MM.1S (cell line): ENCODE data around the gene MAGI1.

Experiments used
- DNase-seq: peaks from one replicate; pipeline ENCODE4 v3.0.0-alpha.2; 2015
- H2AFZ ChIP-seq: fragments of 300-600 bp; sonication (generic); 2 replicates; pipeline ENCODE4 v1.6.0; 2016; ENCODE audit warnings: antibody characterized with exemption, low read length
- H3F3A ChIP-seq: fragments of 300-600 bp; sonication (generic); 2 replicates; pipeline ENCODE4 v1.6.1; 2016; ENCODE audit warnings: mild to moderate bottlenecking, antibody characterized with exemption, low read length, moderate library complexity, mixed read lengths; ENCODE audit not compliant: insufficient read depth
- H3K27ac ChIP-seq: fragments of 300-600 bp; sonication (generic); 2 replicates; pipeline ENCODE4 v1.5.1; 2016; ENCODE audit warnings: mild to moderate bottlenecking, low read length
- H3K27me3 ChIP-seq: fragments of 300-600 bp; sonication (generic); replicated peaks from 2 replicates; pipeline ENCODE4 v1.6.0; 2016; ENCODE audit warnings: low read length; ENCODE audit not compliant: insufficient read depth
- H3K36me3 ChIP-seq: fragments of 300-600 bp; sonication (generic); replicated peaks from 2 replicates; pipeline ENCODE4 v1.6.1; 2016; ENCODE audit warnings: mild to moderate bottlenecking, low read length, mixed read lengths; ENCODE audit not compliant: insufficient read depth
- H3K4me1 ChIP-seq: fragments of 300-600 bp; sonication (generic); 2 replicates; pipeline ENCODE4 v1.6.1; 2016; ENCODE audit warnings: low read length, mixed read lengths
- H3K4me2 ChIP-seq: fragments of 300-600 bp; sonication (generic); 2 replicates; pipeline ENCODE4 v1.6.0; 2016; ENCODE audit warnings: low read depth, low read length
- H3K4me3 ChIP-seq: fragments of 300-600 bp; sonication (generic); 2 replicates; pipeline ENCODE4 v1.5.1; 2016; ENCODE audit warnings: low read length, mixed read lengths
- H3K79me2 ChIP-seq: fragments of 300-600 bp; sonication (generic); 2 replicates; pipeline ENCODE4 v1.6.1; 2016; ENCODE audit warnings: mixed run types, low read length, mixed read lengths
- H3K9ac ChIP-seq: fragments of 300-600 bp; sonication (generic); 2 replicates; pipeline ENCODE4 v1.6.1; 2016; ENCODE audit warnings: low read length, mixed read lengths
- H3K9me2 ChIP-seq: fragments of 300-600 bp; sonication (generic); replicated peaks from 2 replicates; pipeline ENCODE4 v1.6.1; 2016; ENCODE audit warnings: mild to moderate bottlenecking, low read length, mixed read lengths; ENCODE audit not compliant: insufficient read depth
- H3K9me3 ChIP-seq: fragments of 300-600 bp; sonication (generic); replicated peaks from 2 replicates; pipeline ENCODE4 v1.6.1; 2016; ENCODE audit warnings: mild to moderate bottlenecking, low read length, mixed read lengths; ENCODE audit not compliant: insufficient read depth
- H4K20me1 ChIP-seq: fragments of 300-600 bp; sonication (generic); 2 replicates; pipeline ENCODE4 v1.6.1; 2016; ENCODE audit warnings: mild to moderate bottlenecking, low read length, moderate library complexity, mixed read lengths; ENCODE audit not compliant: insufficient read depth
- EZH2 ChIP-seq: fragments of 300-600 bp; sonication (generic); optimal IDR thresholded peaks from 2 replicates; pipeline ENCODE3; 2017; ENCODE audit warnings: low read depth, mild to moderate bottlenecking, antibody characterized with exemption, low read length, mixed read lengths
- EZH2phosphoT487 ChIP-seq: fragments of 300-600 bp; sonication (generic); IDR thresholded peaks from 2 replicates; pipeline ENCODE4 v1.6.1; 2018; ENCODE audit warnings: antibody characterized with exemption, low read length
- TF ChIP-seq, protein P1 (sequence below): fragments of 300-600 bp; sonication (generic); IDR thresholded peaks from 2 replicates; pipeline ENCODE4 v1.5.1; 2016; ENCODE audit warnings: antibody characterized with exemption, low read length, mixed read lengths

The MAGI1 gene

DNA sequence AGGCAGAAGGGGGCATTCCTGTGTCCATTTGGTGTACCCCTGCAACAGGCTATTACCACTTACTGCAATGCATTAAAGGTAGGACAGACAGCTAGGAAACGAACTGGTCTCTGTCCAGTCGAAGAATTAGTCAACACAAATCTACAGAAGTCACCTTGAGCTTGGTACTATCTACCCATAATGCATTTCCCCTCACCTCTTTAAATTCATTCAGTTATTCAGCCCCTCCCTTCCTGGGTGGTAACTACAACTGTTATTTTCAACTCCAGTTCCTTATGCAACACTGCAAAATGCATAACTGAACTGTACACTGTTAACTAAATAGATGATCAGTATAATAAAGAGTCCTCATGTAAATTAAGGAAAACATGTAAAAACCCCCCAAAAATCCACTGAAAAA is 77.6 kb downstream of the MAGI1 start:
- Histone ChIP-seq H3K9ac (no peak overlapping the region), H3K4me3 (no peak overlapping the region), H3K36me3 (no peaks in the 10 kb centered on the region), H4K20me1 (no peaks in the 10 kb centered on the region), H3K27me3 (no peaks in the 10 kb centered on the region), H3F3A (no peaks in the 10 kb centered on the region), H3K9me3 (no peaks in the 10 kb centered on the region), H3K27ac (no peak overlapping the region), H3K79me2 (no peaks in the 10 kb centered on the region), H2AFZ (no peak overlapping the region), H3K4me1 (no peaks in the 10 kb centered on the region), H3K9me2 (no peaks in the 10 kb centered on the region), H3K4me2 (no peak overlapping the region)
- DNase-seq, result no peak
- no peak for TF ChIP-seq EZH2phosphoT487
- TF ChIP-seq, protein P1, sequence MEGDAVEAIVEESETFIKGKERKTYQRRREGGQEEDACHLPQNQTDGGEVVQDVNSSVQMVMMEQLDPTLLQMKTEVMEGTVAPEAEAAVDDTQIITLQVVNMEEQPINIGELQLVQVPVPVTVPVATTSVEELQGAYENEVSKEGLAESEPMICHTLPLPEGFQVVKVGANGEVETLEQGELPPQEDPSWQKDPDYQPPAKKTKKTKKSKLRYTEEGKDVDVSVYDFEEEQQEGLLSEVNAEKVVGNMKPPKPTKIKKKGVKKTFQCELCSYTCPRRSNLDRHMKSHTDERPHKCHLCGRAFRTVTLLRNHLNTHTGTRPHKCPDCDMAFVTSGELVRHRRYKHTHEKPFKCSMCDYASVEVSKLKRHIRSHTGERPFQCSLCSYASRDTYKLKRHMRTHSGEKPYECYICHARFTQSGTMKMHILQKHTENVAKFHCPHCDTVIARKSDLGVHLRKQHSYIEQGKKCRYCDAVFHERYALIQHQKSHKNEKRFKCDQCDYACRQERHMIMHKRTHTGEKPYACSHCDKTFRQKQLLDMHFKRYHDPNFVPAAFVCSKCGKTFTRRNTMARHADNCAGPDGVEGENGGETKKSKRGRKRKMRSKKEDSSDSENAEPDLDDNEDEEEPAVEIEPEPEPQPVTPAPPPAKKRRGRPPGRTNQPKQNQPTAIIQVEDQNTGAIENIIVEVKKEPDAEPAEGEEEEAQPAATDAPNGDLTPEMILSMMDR, result no peak
- TF ChIP-seq EZH2, result no peak

DNA sequence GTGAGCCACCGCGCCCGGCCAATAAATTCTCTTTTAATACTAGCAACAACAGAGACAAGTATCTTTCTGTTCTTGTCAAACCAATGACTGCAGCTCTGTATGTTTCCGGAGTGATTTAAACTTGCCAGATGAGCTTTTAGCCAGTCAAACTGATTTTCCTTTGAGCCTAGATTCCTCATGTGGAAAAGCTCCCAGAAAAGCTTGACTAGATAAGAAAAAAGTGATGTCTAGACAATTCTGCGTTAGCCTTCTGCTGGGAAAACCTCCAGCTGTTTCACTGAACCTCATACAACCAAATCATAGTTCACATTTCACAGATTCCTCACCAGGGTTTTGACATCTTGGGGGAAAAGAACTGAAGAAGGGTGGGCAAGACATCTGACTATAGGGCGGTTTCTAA is 78.6 kb downstream of the MAGI1 start:
- Histone ChIP-seq H3K4me3 (no peak overlapping the region), H2AFZ (no peak overlapping the region), H4K20me1 (no peaks in the 10 kb centered on the region), H3K79me2 (no peaks in the 10 kb centered on the region), H3K36me3 (no peaks in the 10 kb centered on the region), H3K9ac (no peak overlapping the region), H3K27ac (no peak overlapping the region), H3K4me1 (no peaks in the 10 kb centered on the region), H3K4me2 (no peak overlapping the region), H3K27me3 (no peaks in the 10 kb centered on the region), H3K9me3 (no peaks in the 10 kb centered on the region), H3F3A (no peaks in the 10 kb centered on the region), H3K9me2 (no peaks in the 10 kb centered on the region)
- TF ChIP-seq, protein P1, result no peak
- no peak for TF ChIP-seq EZH2phosphoT487
- TF ChIP-seq EZH2, result no peak
- DNase-seq, result no peak

GRCh38 chr3:65958216-65958615 is 80.5 kb downstream of the MAGI1 start:
- H3F3A ChIP-seq, result no peaks in the 10 kb centered on the region
- no peaks in the 10 kb centered on the region for H3K9me2 ChIP-seq
- TF ChIP-seq, protein P1, result no peak
- TF ChIP-seq EZH2phosphoT487 (no peak), EZH2 (no peak)
- H3K4me2 ChIP-seq, result no peak overlapping the region
- H2AFZ ChIP-seq, result no peak overlapping the region
- no peaks in the 10 kb centered on the region for H3K27me3 ChIP-seq
- H4K20me1 ChIP-seq, result no peaks in the 10 kb centered on the region
- no peak overlapping the region for H3K9ac ChIP-seq
- H3K4me3 ChIP-seq, result no peak overlapping the region
- no peaks in the 10 kb centered on the region for H3K9me3 ChIP-seq
- H3K36me3 ChIP-seq, result no peaks in the 10 kb centered on the region
- H3K27ac ChIP-seq, result no peak overlapping the region
- no peak for DNase-seq
- H3K79me2 ChIP-seq, result no peaks in the 10 kb centered on the region
- no peaks in the 10 kb centered on the region for H3K4me1 ChIP-seq
